Measurements from ENCODE around the gene TPH1. TPM values are rescaled to one million over a fixed set of nuclear protein-coding genes. Genes with fewer than 3 reads are reported as not detected.
"Not testable (repeated sequence)": the region's sequence is repeated elsewhere in the genome, so short reads cannot be mapped to it uniquely, and the experiment has no call there.

The TPH1 gene
- total RNA-seq, 1 experiment from 2014 or later: 0.17 TPM

GRCh38 chr11:18022419-18022818 lies 23.6 kb downstream of the TPH1 start:
- DNase-seq (ENCODE audit: low spot score): no peak

- DNase-seq (ENCODE audit: low spot score): no peak
Measured at GRCh38 chr11:18019650-18020049, 26.4 kb downstream of the TPH1 start.

GRCh38 chr11:18016789-18017188 lies 29.3 kb downstream of the TPH1 start:
- DNase-seq (ENCODE audit: low spot score): no peak

GRCh38 chr11:18014876-18015275 lies 31.2 kb downstream of the TPH1 start:
- DNase-seq (ENCODE audit: low spot score): no peak

- no peak for DNase-seq (ENCODE audit: low spot score)
Measured at GRCh38 chr11:18013790-18014507, 32.1 kb downstream of the TPH1 start.

GRCh38 chr11:18012906-18013781 lies 32.9 kb downstream of the TPH1 start, which contains the start of gene SERGEF:
Gene SERGEF (minus strand): TSS chr11:18013047. CDS start chr11:18013010, 37 bp downstream.
- DNase-seq (ENCODE audit: low spot score): peak; percentile 89

GRCh38 chr11:18012122-18012905 lies 33.8 kb downstream of the TPH1 start:
- DNase-seq (ENCODE audit: low spot score): peak; percentile 17

- DNase-seq (ENCODE audit: low spot score): no peak
Measured at GRCh38 chr11:18011633-18012032, 34.4 kb downstream of the TPH1 start.

GRCh38 chr11:18010977-18011586 lies 35.0 kb downstream of the TPH1 start:
- no peak for DNase-seq (ENCODE audit: low spot score)

GRCh38 chr11:18010121-18010670 lies 35.9 kb downstream of the TPH1 start:
- DNase-seq (ENCODE audit: low spot score): no peak

- DNase-seq (ENCODE audit: low spot score): peak; percentile 64
Measured at GRCh38 chr11:18005376-18006129, 40.5 kb downstream of the TPH1 start.

- DNase-seq (ENCODE audit: low spot score): peak; percentile 63
Measured at GRCh38 chr11:18001191-18001590, 44.9 kb downstream of the TPH1 start.

GRCh38 chr11:18000760-18001159 lies 45.3 kb downstream of the TPH1 start:
- DNase-seq (ENCODE audit: low spot score): no peak

GRCh38 chr11:18000128-18000527 lies 45.9 kb downstream of the TPH1 start:
- not testable (repeated sequence) for DNase-seq (ENCODE audit: low spot score)

Other genes starting within 250 kb of the TPH1 start
- gene SERGEF, start 33.2 kb downstream of the TPH1 start, total RNA-seq (2014; rRNA removed; shearing (Covaris generic)): 42.8 and 46.7 TPM in 2 replicates
- 56.5 and 65.3 TPM in 2 replicates for gene SAAL1, start 59.8 kb upstream of the TPH1 start, total RNA-seq (2014; rRNA removed; shearing (Covaris generic))
- not detected in 2 replicates for gene MRGPRX3, start 86.3 kb upstream of the TPH1 start, total RNA-seq (2014; rRNA removed; shearing (Covaris generic))
- not detected in 2 replicates for gene MRGPRX4, start 126.6 kb upstream of the TPH1 start, total RNA-seq (2014; rRNA removed; shearing (Covaris generic))
- not detected in 2 replicates for gene SAA4, start 190.5 kb upstream of the TPH1 start, total RNA-seq (2014; rRNA removed; shearing (Covaris generic))
- not detected in 2 replicates for gene SAA2, start 202.4 kb upstream of the TPH1 start, total RNA-seq (2014; rRNA removed; shearing (Covaris generic))
- not detected in 2 replicates for gene SAA1, start 220.0 kb upstream of the TPH1 start, total RNA-seq (2014; rRNA removed; shearing (Covaris generic))